Lower leg skin (tissue), 4 donors: ENCODE data around the gene SPRED2. TPM values are rescaled to one million over a fixed set of nuclear protein-coding genes. Genes with fewer than 3 reads are reported as not detected.

Source experiments
- DNase-seq, 2 donors: peaks; one replicate each; pipeline ENCODE4 v3.0.0-alpha.2; 2019; ENCODE audit warnings: low spot score in 2 of 2
- H3K4me3 ChIP-seq: fragments of 200-600 bp; sonication (generic); 2 replicates; pipeline ENCODE4 v1.5.1; 2017; ENCODE audit warnings: mild to moderate bottlenecking, low read depth; ENCODE audit not compliant: poor library complexity, severe bottlenecking
- POLR2A ChIP-seq, 2 donors: fragments of 450-650 bp; IDR thresholded peaks; one replicate each; pipeline ENCODE4 v1.6.1; 2016 to 2017; ENCODE audit warnings: antibody characterized with exemption in 2 of 2, mild to moderate bottlenecking in 1 of 2, moderate library complexity in 1 of 2
- WGBS, 2 donors: methylation state at CpG; one replicate each; pipeline ENCODE4 v1.1.5; 2018; 5-methylcytosine and 5-hydroxymethylcytosine counted together
- intact Hi-C: fragments of 100-400 bp; cut with DNase I; formaldehyde crosslinking; loops from one replicate; pipeline ENCODE4 v1.15.0; 2023; ENCODE audit warnings: low total_unique reads
- total RNA-seq, 4 donors: library from RNA; depleted of rRNA; stranded (reverse); fragments of >200 nt; gene quantifications; one replicate each; pipeline ENCODE4 v1.1.0, GENCODE V29; 2016
- TF ChIP-seq, protein P1 (sequence below), 3 donors: fragments of 450-650 bp; IDR thresholded peaks; one replicate each; pipeline ENCODE4 v1.5.1; 2016; ENCODE audit warnings: antibody characterized with exemption in 3 of 3, mild to moderate bottlenecking in 3 of 3, moderate library complexity in 2 of 3

SPRED2 gene
- total RNA-seq, 4 donors from 2014 or later: 14.5 to 21.7 (median 16.6) TPM

DNA sequence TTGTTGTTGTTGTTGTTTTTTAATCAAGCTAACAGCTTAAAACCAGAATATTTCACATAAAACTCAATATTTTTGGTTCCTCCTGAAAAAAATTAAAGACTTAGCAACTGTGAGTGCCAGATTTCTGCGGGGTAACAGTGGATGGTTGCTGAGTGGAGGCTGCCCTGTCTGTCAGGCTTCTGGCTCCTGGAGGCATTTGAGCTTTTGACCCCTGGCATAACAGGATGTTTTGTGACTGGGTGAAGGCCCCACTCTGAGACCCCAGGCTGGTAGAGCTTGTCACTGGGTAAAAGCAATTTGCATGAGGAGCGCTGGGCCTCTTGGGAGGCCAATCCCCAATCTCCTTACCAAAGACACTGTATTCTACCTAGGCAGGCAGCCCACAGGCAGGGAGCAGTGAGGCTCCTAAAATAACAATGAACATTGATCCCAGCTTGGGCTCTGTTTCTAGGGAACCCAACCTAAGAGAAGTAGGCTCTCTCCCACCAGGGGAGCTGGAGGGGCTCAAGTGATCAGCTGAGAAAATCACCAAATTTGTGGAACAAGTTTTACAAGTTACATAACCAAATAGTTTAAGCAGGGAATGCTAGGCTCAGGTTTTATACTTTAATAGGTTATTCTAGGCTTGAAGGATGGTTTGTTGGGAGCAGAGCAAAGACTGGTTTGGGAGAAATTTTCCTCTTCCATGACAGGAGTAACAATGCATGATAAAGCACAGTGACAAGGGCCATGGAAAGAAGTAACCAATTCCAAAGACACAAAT is 5.9 kb upstream of the SPRED2 start:
- intact Hi-C loops: loop anchor here (5.0 kb wide), 1 partner anchor 136 kb away; no protein-coding TSS in a partner anchor
- 95 to 98% methylated on average over 2 of the region's 2 CpGs for WGBS, 2 donors
- H3K4me3 ChIP-seq: no peak overlapping the region
- DNase-seq: no peak
- TF ChIP-seq, protein P1, sequence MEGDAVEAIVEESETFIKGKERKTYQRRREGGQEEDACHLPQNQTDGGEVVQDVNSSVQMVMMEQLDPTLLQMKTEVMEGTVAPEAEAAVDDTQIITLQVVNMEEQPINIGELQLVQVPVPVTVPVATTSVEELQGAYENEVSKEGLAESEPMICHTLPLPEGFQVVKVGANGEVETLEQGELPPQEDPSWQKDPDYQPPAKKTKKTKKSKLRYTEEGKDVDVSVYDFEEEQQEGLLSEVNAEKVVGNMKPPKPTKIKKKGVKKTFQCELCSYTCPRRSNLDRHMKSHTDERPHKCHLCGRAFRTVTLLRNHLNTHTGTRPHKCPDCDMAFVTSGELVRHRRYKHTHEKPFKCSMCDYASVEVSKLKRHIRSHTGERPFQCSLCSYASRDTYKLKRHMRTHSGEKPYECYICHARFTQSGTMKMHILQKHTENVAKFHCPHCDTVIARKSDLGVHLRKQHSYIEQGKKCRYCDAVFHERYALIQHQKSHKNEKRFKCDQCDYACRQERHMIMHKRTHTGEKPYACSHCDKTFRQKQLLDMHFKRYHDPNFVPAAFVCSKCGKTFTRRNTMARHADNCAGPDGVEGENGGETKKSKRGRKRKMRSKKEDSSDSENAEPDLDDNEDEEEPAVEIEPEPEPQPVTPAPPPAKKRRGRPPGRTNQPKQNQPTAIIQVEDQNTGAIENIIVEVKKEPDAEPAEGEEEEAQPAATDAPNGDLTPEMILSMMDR (IDR thresholded peaks at IDR 0.05): no peak

DNA sequence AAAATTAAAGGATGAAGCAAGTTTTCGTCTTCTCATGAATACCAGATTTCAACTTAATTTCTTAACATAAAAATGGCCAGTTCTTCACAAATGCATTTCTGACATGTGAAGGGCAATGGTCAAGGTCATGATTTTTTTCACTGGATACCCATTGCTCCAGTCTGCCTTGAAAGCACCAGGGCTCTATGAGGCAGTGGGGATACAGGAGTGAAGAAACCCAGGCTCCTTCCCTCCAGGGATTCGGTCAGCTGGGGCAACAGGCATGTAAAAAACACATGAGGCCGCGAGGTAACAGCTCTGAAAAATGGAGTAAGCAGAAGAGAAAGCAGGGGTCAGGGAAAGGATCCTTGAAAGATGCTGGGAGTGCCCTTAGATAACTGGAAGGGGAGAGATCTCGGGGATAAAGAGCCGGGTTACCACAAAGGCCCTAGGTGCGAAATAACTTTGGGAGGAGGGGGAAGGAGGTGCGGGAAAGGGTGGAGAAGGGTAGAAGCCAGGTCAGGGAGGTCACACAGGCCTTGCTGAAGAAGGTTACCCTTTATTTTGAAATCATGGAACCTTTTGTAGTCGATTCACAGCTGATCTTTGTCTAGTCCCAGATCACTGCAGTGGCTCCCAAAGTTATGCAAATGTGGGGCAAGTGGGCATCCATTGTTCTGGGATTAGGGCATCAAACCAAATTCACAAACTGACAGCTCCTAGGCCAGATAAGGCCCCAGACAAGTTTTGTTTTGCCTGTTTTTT is 5.2 kb upstream of the SPRED2 start:
- no peak overlapping the region for H3K4me3 ChIP-seq

DNA sequence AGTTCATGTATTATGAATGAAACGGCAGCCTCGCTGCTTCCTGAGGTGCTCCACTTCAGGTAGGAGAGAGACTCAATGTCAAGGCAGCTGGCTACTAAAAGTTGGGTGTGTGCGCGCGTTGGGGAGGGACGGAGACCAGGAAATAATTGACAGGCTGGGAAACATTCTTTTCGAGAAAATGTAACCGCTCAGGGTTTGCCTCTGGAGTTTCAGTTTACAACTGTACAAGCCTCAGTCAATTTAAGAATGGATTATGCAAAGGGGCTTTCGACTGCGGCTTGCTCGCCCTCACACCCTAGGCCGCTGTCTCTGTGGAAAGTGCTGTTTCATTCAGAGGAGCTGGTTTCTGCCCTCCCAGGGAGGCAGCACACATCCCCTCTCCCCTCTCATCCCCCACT is 4.4 kb upstream of the SPRED2 start:
- intact Hi-C loops: loop anchor here (5.0 kb wide), 1 partner anchor 135 kb away; no protein-coding TSS in a partner anchor
- WGBS, 2 donors: 6 to 10% methylated on average over 12 of the region's 12 CpGs
- no peak for TF ChIP-seq POLR2A (IDR thresholded peaks at IDR 0.05)
- TF ChIP-seq, protein P1 (IDR thresholded peaks at IDR 0.05): no peak
- no peak for DNase-seq
- peak overlapping the region; percentile 72 for H3K4me3 ChIP-seq

More for the DNA sequence above, 5.2 kb upstream of the SPRED2 start:
- no peak for TF ChIP-seq POLR2A (IDR thresholded peaks at IDR 0.05)
- TF ChIP-seq, protein P1 (IDR thresholded peaks at IDR 0.05): no peak
- 87 to 90% methylated on average over 9 of the region's 9 CpGs for WGBS, 2 donors
- intact Hi-C loops: loop anchor here (5.0 kb wide), 1 partner anchor 135 kb away; no protein-coding TSS in a partner anchor
- DNase-seq: no peak

DNA sequence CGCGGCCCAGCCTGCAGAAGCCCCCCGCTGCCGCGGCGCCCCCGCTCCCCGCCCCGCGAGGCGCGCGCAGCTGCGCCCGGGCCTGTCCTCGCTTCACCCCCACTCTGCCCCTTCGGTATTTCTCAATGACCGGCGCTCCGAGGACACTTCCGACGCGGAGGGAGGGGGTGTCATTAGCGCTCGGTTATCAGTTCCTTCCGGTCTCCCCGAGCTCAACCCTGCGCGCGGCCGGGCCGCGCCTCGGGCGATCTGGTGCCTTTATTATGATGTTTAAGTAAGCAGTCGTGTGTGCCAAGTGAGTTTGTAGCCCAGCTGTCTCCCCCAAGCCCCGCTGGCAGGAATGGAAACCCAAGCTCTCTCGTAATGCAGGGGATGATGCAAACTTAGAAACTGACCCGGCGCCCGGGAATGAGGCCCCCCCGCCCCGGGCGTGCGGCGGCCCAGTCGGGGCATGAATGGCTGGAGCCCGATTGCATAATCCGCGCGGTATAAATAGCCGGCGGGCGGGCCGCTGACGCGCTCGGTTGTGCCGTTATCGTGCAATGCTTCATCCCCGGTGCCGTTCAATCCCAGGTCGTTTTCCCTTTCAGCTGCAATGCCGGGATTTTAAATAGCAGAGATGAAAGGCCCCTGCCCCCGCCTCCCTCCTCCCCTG is 3.9 kb upstream of the SPRED2 start:
- DNase-seq: peak; percentile 83 to 98
- intact Hi-C loops: loop anchor here (5.0 kb wide), 1 partner anchor 134 kb away; no protein-coding TSS in a partner anchor
- TF ChIP-seq POLR2A (IDR thresholded peaks at IDR 0.05): no peak
- 0 to 1% methylated on average over 33 to 51 of the region's 65 CpGs for WGBS, 2 donors
- H3K4me3 ChIP-seq: peak overlapping the region; percentile 72

DNA sequence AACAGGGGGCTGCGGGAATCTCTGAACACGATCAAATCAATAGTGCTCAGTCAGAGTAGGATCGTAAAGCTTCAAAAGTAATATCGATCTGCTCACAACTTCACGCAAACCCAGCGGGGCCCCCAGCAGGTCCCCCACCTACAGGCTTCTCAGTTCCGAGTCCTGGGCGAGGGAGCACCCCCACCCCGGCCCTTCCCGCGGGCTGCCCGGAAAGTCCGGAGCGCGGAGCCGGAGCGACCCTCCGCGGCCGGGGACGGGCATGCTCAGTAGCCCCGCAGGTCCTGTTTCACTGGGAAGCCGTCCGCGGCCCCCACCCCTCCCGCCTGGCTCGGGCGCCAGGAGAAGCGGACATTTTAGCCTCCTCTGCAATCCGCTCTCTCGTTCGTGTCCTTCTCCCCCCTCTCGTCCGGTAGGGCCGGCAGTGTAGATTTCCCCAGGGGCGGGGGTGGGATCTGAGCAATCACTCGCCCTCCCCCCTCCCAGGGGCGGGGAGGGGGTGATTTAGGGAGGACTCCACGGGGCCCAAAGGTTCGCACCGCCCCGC is 3.3 kb upstream of the SPRED2 start:
- WGBS, 2 donors: 1% methylated on average over 22 to 29 of the region's 42 CpGs
- TF ChIP-seq POLR2A (IDR thresholded peaks at IDR 0.05): no peak
- TF ChIP-seq, protein P1 (IDR thresholded peaks at IDR 0.05): no peak
- intact Hi-C loops: loop anchor here (5.0 kb wide), 1 partner anchor 133 kb away; no protein-coding TSS in a partner anchor
- H3K4me3 ChIP-seq: peak overlapping the region; percentile 72
- peak; percentile 78 to 97 for DNase-seq
